NOMO-1 treated with dmso at 0.1 percent for 144 hours (cell line): ENCODE results near the gene MALAT1.
"Not testable (repeated sequence)": the region's sequence is repeated elsewhere in the genome, so short reads cannot be mapped to it uniquely, and the experiment has no call there.

ENCODE experiments used
- DNase-seq: peaks from one replicate; lab custom pipeline; 2025; ENCODE audit not compliant: unreplicated experiment; lab: John Stamatoyannopoulos, UW

The MALAT1 gene

DNA sequence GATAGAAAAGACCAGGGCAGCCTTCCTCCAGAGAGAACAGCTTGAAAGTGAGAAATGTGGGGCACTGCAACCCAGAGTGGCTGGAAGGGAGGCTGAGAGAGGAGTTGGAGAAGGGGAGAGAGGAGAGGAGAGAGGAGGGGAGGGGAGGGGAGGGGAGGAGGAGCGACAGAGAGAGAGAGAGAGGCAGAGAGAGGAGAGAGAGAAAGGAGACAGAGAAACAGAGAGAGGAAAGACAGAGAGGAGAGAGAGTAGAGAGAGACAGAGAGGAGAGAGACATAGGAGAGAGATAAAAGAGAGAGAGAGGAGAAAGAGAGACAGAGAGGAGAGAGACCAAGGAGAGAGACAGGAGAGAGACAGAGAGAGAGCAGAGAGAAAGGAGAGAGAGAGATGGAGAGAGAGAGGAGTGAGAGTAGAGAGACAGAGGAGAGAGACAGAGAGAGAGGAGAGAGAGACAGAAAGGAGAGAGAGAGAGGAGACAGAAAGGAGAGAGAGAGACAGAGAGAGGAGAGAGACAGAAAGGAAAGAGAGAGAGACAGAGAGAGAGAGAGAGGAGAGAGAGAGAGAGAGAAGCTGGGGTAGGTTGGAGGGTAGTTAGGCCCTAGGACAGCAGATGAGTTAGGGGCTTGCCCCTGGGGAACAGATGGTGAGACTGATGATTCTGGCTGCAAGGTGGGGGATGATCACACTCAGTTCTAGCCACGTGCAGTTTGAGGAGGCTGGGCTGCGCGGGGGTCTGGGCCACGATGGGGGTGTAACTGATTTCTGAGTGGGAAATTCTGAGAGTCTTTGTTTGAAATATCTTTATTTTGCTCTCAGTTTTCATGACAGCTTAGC is 17.5 kb downstream of the MALAT1 start:
- DNase-seq, result no peak

GRCh38 chr11:65518941-65519549 is 20.2 kb downstream of the MALAT1 start:
- not testable (repeated sequence) for DNase-seq

- DNase-seq, result not testable (repeated sequence)
Observed at GRCh38 chr11:65521777-65522521, 23.1 kb downstream of the MALAT1 start.

DNA sequence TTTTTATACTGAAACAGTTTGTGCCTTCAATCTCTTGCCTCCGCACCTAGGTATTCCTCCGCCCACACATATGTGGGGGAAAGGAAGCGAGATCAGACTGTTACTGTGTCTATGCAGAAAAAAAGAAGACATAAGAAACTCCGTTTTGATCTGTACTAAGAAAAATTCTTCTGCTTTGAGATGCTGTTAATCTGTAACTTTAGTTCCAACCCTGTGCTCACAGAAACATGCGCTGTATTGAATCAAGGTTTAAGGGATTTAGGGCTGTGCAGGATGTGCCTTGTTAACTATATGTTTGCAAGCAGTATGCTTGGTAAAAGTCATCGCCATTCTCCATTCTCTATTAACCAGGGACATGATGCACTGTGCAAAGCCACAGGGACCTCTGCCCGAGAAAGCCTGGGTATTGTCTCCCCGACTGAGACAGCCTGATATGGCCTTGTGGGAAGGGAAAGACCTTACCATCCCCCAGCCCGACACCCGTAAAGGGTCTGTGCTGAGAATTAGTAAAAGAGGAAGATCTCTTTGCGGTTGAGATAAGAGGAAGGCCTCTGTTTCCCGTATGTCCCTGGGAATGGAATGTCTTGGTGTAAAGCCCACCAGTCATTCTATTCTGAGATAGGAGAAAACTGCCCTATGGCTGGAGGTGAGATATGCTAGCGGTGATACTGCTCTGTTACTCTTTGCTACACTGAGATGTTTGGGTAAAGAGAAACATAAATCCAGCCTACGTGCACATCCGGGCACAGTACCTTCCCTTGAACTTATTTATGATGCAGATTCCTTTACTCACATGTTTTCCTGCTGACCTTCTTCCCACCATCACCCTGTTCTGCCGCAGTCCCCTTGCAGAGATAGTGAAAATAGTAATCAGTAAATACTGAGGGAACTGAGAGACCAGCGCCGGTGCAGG is 24.1 kb downstream of the MALAT1 start:
- not testable (repeated sequence) for DNase-seq

- DNase-seq, result not testable (repeated sequence)
Observed at GRCh38 chr11:65523631-65523968, 24.8 kb downstream of the MALAT1 start.

DNA sequence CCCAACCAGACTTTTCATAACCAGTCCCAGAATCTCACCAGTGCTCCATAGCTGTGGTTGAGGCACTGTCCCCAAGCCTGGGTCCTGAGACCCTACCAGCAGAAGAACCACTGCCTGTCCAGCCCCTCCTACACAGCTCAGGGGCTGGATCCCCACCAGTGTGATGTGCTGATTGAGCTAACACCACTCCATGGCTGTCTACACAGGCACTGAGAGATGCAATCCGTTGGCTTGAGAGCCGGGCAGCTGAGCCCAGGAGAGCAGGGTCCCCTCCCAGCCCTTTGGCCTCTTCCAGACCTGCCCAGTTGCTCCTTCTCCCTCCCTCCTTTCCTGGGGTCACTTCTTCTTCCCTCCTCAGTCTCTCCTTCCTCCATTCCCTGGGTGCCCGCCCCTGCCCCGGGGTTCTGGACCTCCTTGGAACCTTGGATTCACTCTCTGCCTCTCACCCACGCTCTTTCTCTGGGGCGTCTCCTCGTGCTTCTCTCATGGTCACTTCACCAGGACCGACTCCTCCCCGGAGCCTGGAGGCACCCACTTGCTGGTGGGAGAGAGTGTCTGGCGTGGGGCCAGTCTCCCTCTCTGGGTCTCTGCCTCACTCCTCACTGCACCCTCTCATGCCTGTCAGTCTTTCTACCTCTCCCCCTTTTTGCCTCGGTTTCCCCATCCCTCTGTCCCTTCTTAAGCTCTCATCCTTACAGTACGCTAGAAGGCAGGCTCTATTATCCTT is 25.3 kb downstream of the MALAT1 start:
- DNase-seq, result no peak

- DNase-seq, result no peak
Observed at GRCh38 chr11:65524741-65525545, 26.1 kb downstream of the MALAT1 start, which contains the start of gene SCYL1. Gene SCYL1 (plus strand): TSS chr11:65525083. CDS start chr11:65525154, 71 bp downstream.

DNA sequence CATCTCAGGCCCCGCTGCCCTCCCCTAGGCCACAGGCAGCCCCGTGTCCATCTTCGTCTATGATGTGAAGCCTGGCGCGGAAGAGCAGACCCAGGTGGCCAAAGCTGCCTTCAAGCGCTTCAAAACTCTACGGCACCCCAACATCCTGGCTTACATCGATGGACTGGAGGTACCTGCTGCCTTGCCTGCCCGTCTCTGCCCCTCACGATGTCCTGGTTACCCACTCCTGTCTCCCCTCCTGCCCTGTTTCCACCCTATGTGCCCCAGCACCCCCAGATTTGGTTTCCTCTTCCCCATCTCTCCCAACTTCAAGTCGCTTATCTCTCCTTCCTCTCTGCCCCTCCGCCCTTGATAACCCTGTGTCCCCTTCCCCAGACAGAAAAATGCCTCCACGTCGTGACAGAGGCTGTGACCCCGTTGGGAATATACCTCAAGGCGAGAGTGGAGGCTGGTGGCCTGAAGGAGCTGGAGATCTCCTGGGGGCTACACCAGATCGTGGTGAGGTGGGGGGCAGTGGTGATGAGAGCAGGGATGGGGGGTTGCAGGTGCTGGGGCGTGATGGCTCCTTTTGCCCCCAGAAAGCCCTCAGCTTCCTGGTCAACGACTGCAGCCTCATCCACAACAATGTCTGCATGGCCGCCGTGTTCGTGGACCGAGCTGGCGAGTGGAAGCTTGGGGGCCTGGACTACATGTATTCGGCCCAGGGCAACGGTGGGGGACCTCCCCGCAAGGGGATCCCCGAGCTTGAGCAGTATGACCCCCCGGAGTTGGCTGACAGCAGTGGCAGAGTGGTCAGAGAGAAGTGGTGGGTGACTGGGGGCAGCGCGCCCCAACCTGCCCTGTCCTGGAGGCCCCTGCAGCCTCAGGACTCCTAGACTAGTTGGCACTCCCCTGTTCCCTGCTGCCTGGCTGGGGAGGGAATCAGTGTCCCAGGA is 27.0 kb downstream of the MALAT1 start:
- DNase-seq, result no peak

DNA sequence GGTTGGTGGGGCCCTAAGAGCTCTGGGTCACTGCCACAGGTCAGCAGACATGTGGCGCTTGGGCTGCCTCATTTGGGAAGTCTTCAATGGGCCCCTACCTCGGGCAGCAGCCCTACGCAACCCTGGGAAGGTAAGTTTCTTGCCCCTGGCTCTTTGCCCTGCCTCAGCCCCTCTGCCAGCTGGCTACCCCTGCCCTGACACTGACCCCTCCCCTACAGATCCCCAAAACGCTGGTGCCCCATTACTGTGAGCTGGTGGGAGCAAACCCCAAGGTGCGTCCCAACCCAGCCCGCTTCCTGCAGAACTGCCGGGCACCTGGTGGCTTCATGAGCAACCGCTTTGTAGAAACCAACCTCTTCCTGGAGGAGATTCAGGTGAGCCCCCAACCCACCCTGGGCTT is 27.9 kb downstream of the MALAT1 start:
- DNase-seq, result no peak

DNA sequence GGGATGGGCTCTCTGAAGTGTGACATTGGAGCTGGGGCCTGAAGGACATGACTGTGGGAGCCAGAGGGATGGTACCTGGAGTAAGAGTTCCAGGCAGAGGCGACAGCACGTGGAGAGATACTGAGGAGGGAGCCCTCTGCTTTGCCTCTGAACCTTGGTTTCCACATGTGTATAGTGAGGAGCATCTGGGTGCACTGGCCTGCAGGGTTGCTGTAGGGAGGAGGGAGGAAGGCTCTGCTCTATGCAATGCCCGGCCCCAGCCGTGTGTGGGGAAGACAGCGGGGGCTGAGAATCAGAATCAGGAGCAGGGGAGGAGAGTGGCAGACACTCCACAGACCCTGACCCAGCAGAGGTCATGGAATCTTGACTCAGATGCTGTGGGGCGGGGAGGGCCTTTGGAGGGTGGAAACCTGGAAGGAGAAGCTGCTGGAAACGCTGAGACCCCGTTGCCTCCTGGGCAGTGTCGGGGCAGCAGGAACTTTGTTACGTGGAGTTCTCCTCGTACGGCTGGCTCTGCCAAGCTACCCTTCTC is 30.0 kb downstream of the MALAT1 start:
- DNase-seq, result no peak

DNA sequence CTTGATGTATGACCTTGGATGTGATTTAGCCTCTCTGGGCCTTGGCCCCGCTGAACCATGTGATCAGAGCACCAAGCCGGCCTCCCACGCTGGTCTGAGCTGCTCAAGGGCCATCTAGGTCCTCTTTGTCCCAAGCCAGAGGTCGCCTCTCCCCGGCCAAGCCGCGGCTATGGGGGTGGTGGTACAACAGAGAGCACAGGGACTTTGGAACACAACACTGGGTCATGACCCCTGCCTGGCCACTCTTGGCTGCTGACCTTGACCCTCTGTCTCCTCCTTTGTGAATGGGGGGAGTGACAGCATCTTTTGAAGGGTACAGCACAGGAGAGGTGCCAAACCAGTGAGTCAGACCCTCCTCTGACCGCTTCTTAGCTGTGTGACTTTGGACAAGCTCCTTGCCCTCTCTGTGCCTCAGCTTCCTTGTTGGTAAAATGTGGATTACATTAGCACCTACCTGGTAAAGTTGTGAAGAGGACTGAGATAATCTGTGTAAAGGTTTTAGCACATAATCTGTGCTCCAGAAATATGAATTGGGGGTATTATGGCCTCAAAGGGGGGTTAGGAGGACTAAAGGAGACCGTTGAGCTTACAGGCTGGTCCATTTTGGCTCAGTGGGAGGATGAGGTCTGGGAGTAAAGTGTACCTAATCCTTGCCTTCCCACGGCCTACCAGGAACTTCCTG is 30.8 kb downstream of the MALAT1 start:
- DNase-seq, result no peak

DNA sequence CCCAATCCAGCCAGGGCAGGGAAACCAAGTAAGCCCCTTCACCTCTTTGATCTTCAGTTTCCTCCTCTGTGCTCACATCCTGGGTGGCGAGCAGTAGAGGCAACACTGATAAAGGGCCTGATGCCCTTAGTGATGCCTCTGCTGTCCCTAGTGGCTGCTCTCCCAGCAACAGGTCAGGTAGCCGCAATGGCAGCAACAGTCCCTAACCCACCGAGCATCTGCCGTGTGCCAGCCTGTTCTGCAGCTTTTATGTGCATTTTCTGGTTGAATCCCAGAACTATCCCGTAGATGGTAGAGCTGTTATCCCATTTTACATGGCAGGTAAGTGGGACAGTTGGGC is 31.3 kb downstream of the MALAT1 start:
- DNase-seq, result no peak

GRCh38 chr11:65532388-65533064 is 33.7 kb downstream of the MALAT1 start:
- DNase-seq, result no peak

DNA sequence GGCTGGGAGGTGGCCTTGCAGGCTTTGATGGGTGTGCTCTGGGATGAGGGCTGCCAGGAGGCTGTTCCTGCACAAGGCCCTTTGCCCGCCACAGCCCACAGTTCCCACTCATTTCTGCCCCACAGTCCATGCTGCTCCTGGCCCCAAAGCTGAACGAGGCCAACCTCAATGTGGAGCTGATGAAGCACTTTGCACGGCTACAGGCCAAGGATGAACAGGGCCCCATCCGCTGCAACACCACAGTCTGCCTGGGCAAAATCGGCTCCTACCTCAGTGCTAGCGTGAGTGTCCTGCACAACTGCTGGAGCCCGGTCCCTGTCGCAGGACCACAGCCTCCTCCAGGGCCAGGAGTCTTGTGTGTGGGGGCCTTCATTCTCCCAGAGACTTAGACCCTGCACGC is 36.3 kb downstream of the MALAT1 start:
- DNase-seq, result no peak

- no peak for DNase-seq
Observed at GRCh38 chr11:65536412-65537295, 37.8 kb downstream of the MALAT1 start.

DNA sequence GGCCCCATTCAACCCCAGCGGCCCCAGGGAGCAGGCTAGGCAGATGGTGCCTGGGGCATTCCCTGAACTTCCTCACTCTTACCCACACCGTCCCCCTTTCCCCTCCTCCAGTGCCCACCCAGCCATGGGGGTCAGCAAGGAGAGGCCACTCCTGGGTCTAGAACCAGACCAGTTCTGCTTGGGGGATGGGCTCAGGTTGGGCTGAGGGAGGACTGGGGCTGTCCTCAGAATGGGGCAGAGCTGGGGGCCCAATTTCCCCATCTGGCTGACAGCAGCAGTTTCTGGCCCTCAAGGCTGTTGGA is 38.4 kb downstream of the MALAT1 start:
- no peak for DNase-seq
